Activated B cell treated with CpG ODN at 0.5 μM for 24 hours (primary cell): Measurements from ENCODE around the gene ZNF273. TPM values are rescaled to one million over a fixed set of nuclear protein-coding genes. Genes with fewer than 3 reads are reported as not detected.
A peak's percentile ranks its signal among the peaks of the same experiment; 100 is the strongest.

Experiments
- ATAC-seq: fragments of 200-7000 bp; cut with Tn5 transposase; one replicate; pipeline ENCODE4 v1.10.0; 2021; ENCODE audit warnings: low read depth, mild to moderate bottlenecking, moderate library complexity
- CTCF ChIA-PET: fragments of 350-600 bp; sonication (Branson Sonifier 250); formaldehyde crosslinking; loops from one replicate; lab custom pipeline; 2021; ENCODE audit warnings: antibody characterized with exemption; lab: Charles Lee
- POLR2A ChIA-PET: fragments of 350-600 bp; sonication (Branson Sonifier 250); formaldehyde crosslinking; loops from one replicate; lab custom pipeline; 2021; ENCODE audit warnings: antibody characterized with exemption; lab: Charles Lee
- DNase-seq: peaks from one replicate; pipeline ENCODE4 v3.0.0; 2022
- H3K27ac Mint-ChIP-seq: one replicate; pipeline ENCODE4 v1.8.0; 2020; ENCODE audit warnings: mixed read lengths
- H3K27me3 Mint-ChIP-seq: one replicate; pipeline ENCODE4 v1.8.0; 2021; ENCODE audit warnings: mixed read lengths
- H3K36me3 Mint-ChIP-seq: one replicate; pipeline ENCODE4 v1.8.0; 2021; ENCODE audit warnings: low read depth, mixed read lengths
- H3K4me1 Mint-ChIP-seq: one replicate; pipeline ENCODE4 v1.8.0; 2021; ENCODE audit warnings: mixed read lengths
- H3K4me3 Mint-ChIP-seq: one replicate; pipeline ENCODE4 v1.8.0; 2020; ENCODE audit warnings: mild to moderate bottlenecking, mixed read lengths
- H3K9me3 Mint-ChIP-seq: one replicate; pipeline ENCODE4 v1.8.0; 2020; ENCODE audit warnings: mixed read lengths
- intact Hi-C: fragments of 100-400 bp; cut with micrococcal nuclease; formaldehyde crosslinking; loops from one replicate; pipeline ENCODE4 v1.15.1; 2024
- total RNA-seq: library from RNA; stranded (reverse); gene quantifications from 2 replicates; pipeline ENCODE4 v1.2.3, GENCODE V29; 2022
- TF ChIP-seq, protein P1 (sequence below): fragments of 200-600 bp; IDR thresholded peaks from one replicate; pipeline ENCODE4 v1.8.0; 2022; ENCODE audit warnings: antibody characterized with exemption, mild to moderate bottlenecking

Gene ZNF273
- total RNA-seq, 1 donor from 2014 or later = 12.3 TPM

DNA sequence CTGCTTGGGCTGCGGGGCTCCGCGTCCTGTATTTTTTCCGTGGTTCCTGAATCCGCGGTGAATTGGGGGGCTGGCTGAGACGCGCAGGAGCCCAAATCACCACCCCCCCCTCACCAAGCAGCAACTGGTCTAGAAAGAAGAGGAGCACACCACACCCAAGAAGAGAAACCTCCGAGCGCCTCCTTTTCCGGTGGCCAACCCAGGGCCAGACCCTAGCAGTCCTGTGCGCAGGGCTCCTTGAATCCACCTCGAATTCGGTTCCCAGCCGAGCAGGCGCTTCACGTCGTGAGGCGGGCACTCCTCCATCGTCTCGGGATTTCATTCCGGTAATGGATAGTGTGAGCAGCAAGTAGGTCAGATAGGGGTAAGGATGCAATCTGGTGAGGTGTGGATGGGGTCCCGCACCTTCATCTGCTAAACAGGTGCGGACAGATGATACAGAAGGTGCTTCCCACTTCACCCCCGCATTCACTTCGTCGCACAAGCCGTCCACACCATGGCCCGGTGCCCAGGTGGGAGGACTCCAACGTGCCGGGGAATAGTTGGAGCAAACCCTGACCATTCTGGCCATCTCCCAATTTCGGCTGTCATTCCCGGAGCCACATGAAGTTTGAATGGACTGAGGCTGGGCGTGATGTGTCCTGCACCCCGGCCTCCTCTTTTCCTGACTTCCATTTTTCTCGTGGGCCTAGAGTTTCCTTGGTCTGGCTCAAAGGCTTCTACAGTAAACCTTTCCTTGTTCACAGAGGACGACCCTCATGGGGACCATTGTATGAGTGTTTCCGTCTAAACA lies 19.8 kb upstream of the ZNF273 start:
- Mint-ChIP-seq H3K27ac (no peak overlapping the region), H3K27me3 (peaks cover 68% of the 10 kb centered on the region), H3K9me3 (peaks cover 2% of the 10 kb centered on the region), H3K4me1 (peaks cover 16% of the 10 kb centered on the region), H3K36me3 (no peaks in the 10 kb centered on the region), H3K4me3 (peak overlapping the region; percentile 77)
- TF ChIP-seq, protein P1, sequence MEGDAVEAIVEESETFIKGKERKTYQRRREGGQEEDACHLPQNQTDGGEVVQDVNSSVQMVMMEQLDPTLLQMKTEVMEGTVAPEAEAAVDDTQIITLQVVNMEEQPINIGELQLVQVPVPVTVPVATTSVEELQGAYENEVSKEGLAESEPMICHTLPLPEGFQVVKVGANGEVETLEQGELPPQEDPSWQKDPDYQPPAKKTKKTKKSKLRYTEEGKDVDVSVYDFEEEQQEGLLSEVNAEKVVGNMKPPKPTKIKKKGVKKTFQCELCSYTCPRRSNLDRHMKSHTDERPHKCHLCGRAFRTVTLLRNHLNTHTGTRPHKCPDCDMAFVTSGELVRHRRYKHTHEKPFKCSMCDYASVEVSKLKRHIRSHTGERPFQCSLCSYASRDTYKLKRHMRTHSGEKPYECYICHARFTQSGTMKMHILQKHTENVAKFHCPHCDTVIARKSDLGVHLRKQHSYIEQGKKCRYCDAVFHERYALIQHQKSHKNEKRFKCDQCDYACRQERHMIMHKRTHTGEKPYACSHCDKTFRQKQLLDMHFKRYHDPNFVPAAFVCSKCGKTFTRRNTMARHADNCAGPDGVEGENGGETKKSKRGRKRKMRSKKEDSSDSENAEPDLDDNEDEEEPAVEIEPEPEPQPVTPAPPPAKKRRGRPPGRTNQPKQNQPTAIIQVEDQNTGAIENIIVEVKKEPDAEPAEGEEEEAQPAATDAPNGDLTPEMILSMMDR = no peak
- ChIA-PET POLR2A (no interaction called here), CTCF (no interaction called here)
- DNase-seq (no peak), ATAC-seq (no peak)
- intact Hi-C loops = loop anchor here (10.0 kb wide), 1 partner anchor 249 kb away; no protein-coding TSS in a partner anchor

DNA sequence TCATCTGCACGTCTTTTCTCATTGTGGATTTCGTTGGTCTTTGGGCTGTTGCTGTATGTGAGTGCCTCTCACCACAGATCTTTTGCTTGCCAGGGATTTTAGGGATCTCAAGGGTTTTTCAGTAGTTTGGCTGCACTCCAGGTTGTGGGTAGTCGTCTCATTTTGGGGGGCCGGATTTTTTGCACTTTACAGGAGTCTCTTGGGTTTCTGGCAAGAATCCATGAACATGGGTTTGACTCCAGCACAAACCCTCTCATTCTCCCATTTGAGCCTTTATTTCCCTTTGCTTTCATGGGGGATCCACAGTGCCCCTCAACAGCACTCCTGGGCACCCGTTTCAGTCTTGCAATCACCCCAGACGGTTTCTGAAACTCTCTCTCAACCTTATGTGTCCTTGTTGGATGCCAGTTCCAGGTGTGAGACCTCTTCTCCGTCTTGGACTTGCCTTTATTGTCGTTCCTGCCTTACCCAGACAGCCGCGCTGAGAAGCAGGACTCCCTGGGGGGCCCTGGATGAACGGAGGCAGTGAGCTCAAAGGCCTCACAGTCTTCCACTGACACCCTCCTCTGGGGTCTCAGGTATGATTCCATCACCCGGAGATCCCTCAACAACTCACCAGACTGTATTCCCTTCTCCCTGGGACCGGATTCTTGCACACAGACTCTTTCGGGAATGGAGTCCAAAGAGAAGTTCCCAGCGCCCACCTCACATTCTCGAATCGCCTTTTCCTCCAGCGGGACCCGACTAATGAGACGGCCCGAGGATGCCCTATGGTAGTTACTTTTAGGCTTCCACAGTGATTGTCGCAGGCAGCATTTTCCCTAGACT lies 18.8 kb upstream of the ZNF273 start:
- Mint-ChIP-seq H3K4me3 (no peak overlapping the region), H3K4me1 (peaks cover 21% of the 10 kb centered on the region), H3K27ac (no peak overlapping the region), H3K27me3 (peaks cover 67% of the 10 kb centered on the region), H3K36me3 (peaks cover 2% of the 10 kb centered on the region), H3K9me3 (peaks cover 2% of the 10 kb centered on the region)
- no peak for ATAC-seq
- CTCF ChIA-PET = no interaction called here
- intact Hi-C loops = loop anchor here (10.0 kb wide), 1 partner anchor 249 kb away; no protein-coding TSS in a partner anchor
- POLR2A ChIA-PET = no interaction called here
- no peak for DNase-seq
- TF ChIP-seq, protein P1 = no peak

DNA sequence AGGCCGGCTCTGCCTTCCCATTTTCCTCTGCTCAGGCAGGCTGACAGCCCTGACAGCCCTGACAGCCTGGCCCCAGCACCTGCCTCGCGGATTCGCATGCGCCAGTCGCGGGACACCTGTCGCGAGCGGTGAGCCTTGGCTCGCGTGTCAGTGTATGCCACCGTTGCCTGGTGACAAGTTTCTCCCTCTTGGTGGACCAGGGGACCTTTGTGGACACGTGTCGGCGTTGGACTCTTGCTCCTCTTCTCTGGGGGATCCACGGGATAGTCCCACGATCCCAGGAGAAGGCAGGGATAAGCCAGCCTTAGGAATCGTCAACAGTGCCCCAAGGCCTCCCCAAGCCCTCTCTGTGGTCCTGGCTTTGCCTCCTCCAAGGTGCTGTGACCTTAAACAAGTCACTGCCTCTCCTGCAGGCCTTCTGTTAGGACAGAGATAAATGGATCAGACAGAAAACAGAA lies 18.1 kb upstream of the ZNF273 start:
- Mint-ChIP-seq H3K27ac (no peak overlapping the region), H3K27me3 (peaks cover 66% of the 10 kb centered on the region), H3K36me3 (peaks cover 2% of the 10 kb centered on the region), H3K9me3 (peaks cover 1% of the 10 kb centered on the region), H3K4me3 (no peak overlapping the region), H3K4me1 (peaks cover 21% of the 10 kb centered on the region)
- ChIA-PET POLR2A (no interaction called here), CTCF (no interaction called here)
- ATAC-seq = no peak
- DNase-seq = peak; percentile 6
- TF ChIP-seq, protein P1 = no peak
- intact Hi-C loops = loop anchor here (10.0 kb wide), 1 partner anchor 250 kb away; no protein-coding TSS in a partner anchor

DNA sequence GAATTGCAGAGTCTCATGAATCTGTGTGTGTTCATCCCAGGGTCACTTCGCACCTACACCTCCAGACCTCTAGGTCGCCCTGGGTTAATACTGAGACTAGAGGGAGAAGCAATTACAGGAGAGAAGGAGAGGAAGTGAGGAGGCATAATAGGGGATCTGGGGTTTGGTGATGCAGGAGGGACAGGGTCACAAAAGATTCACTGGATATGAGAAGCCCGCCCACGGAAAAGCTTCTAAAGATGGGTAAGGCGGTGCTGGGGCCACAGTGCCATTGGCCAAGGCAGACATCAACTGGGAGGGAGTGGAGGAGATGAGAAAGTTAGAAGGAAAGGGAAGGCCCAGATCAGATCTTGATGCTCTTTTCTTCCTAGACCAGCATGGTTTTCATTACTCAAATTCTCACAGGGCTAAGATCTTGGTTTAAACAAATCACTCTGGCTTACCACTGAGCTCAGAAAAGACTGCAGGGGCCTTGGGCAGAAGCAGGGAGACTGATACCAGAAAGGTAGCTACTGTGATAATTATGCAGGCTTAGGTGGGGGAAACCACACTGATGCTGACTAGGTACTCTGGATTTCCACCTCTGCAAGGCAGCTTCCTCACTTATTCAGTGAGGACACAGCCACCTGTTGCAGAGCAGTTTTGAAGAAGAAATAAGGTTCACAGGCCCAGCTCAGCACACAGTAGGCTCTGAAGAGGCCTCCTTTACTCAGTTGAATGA lies 17.4 kb upstream of the ZNF273 start:
- intact Hi-C loops = loop anchor here (10.0 kb wide), 1 partner anchor 251 kb away; no protein-coding TSS in a partner anchor
- Mint-ChIP-seq H3K9me3 (no peaks in the 10 kb centered on the region), H3K27me3 (peaks cover 66% of the 10 kb centered on the region), H3K4me1 (peaks cover 21% of the 10 kb centered on the region), H3K4me3 (no peak overlapping the region), H3K36me3 (peaks cover 2% of the 10 kb centered on the region), H3K27ac (no peak overlapping the region)
- ATAC-seq (no peak), DNase-seq (peak; percentile 4)
- TF ChIP-seq, protein P1 = no peak
- ChIA-PET POLR2A (no interaction called here), CTCF (no interaction called here)
